ENCODE measurements around the gene DDHD1. TPM values are rescaled to one million over a fixed set of nuclear protein-coding genes. Genes with fewer than 3 reads are reported as not detected.

Gene DDHD1
- total RNA-seq, 1 experiment from 2014 or later: 10.6 TPM

DNA sequence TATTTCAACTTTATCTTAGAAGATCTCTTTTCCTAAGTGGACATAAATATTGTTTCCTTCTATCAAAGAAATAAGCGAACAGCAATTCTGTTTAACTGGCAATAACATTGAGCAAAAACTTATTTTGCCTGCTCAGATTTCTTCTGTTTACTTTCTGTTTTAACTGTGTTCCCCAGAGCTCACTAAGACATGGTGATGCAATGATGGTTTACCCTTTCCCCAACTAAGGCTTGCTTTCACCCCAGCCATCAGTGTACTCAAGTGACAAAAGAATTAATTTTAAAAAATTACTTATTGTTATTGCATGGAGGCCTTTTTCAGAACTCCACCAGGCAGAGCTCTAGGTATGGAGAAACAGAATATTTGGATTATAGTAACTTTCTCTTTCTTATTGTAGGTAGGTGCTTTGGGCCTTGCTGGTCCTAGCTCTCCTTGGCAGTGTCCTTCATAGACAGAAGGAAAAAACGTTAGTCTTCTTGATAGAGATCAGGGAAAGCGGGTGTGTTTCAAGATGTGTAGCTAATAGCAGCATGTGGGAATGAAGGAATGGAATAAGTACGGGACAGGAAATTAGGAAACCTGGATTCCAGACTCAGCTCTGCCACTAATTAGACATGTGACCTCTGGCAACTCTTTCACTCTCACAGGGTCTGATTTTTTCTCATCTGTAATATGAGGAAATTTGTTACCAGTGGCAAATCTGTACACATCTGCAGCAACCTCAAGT, 14.6 kb upstream of the DDHD1 start:
- H3K27ac ChIP-seq (ENCODE audit: low read length): no peak overlapping the region
- H3K4me3 ChIP-seq (ENCODE audit: low read length): no peak overlapping the region
- H3K9ac ChIP-seq (ENCODE audit: low read length): no peak overlapping the region
- ChIA-PET POLR2A (ENCODE audit: unreplicated experiment) (no interaction called here), CTCF (interaction anchor here (0.5 kb wide), 1 partner anchor 483 kb away, joined by 3 read pairs; no protein-coding TSS in a partner anchor)
- H3K79me2 ChIP-seq (ENCODE audit: low read length): no peaks in the 10 kb centered on the region
- ATAC-seq: peak; percentile 83
- no peaks in the 10 kb centered on the region for H3K9me3 ChIP-seq (ENCODE audit: low read length)
- no peaks in the 10 kb centered on the region; the same call in 1 of the 2 replicates for H3K4me1 ChIP-seq (ENCODE audit: insufficient read depth, low read length)
- H2AFZ ChIP-seq (ENCODE audit: low read length): no peak overlapping the region
- no peak overlapping the region for H3K4me2 ChIP-seq (ENCODE audit: low read length)
- no peak for DNase-seq
- H3K9me2 ChIP-seq (replicated peaks; ENCODE audit: low read length): no peaks in the 10 kb centered on the region
- no peaks in the 10 kb centered on the region for H3F3A ChIP-seq (ENCODE audit: low read length, unreplicated experiment)
- H4K20me1 ChIP-seq (ENCODE audit: low read length): no peaks in the 10 kb centered on the region
- no peaks in the 10 kb centered on the region for H3K36me3 ChIP-seq (ENCODE audit: low read depth, low read length)
- no TSS peak for BruUV-seq (replicated peaks)
- intact Hi-C loops (cut with micrococcal nuclease): no loop called here
- H3K27me3 ChIP-seq (ENCODE audit: low read length): no peaks in the 10 kb centered on the region
- TF ChIP-seq, protein P1, sequence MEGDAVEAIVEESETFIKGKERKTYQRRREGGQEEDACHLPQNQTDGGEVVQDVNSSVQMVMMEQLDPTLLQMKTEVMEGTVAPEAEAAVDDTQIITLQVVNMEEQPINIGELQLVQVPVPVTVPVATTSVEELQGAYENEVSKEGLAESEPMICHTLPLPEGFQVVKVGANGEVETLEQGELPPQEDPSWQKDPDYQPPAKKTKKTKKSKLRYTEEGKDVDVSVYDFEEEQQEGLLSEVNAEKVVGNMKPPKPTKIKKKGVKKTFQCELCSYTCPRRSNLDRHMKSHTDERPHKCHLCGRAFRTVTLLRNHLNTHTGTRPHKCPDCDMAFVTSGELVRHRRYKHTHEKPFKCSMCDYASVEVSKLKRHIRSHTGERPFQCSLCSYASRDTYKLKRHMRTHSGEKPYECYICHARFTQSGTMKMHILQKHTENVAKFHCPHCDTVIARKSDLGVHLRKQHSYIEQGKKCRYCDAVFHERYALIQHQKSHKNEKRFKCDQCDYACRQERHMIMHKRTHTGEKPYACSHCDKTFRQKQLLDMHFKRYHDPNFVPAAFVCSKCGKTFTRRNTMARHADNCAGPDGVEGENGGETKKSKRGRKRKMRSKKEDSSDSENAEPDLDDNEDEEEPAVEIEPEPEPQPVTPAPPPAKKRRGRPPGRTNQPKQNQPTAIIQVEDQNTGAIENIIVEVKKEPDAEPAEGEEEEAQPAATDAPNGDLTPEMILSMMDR (conservative IDR thresholded peaks at IDR 0.05; ENCODE audit: low read depth, low read length): no peak
- TF ChIP-seq EZH2 (IDR thresholded peaks at IDR 0.05; ENCODE audit: low read length, unreplicated experiment) (no peak), EZH2phosphoT487 (IDR thresholded peaks at IDR 0.05; ENCODE audit: borderline replicate concordance, low read length) (no peak)

GRCh38 chr14:53161758-53162435, 8.8 kb upstream of the DDHD1 start:
- no peak for ATAC-seq
- no peak for TF ChIP-seq EZH2 (IDR thresholded peaks at IDR 0.05; ENCODE audit: low read length, unreplicated experiment)
- TF ChIP-seq, protein P1 (conservative IDR thresholded peaks at IDR 0.05; ENCODE audit: low read depth, low read length): no peak
- no peak for TF ChIP-seq EZH2phosphoT487 (IDR thresholded peaks at IDR 0.05; ENCODE audit: borderline replicate concordance, low read length)
- no peaks in the 10 kb centered on the region for H3K36me3 ChIP-seq (ENCODE audit: low read depth, low read length)
- no peak overlapping the region for H3K4me2 ChIP-seq (ENCODE audit: low read length)
- POLR2A ChIA-PET (ENCODE audit: unreplicated experiment): no interaction called here
- no peaks in the 10 kb centered on the region for H3K79me2 ChIP-seq (ENCODE audit: low read length)
- H3K9me2 ChIP-seq (replicated peaks; ENCODE audit: low read length): no peaks in the 10 kb centered on the region
- intact Hi-C loops (cut with micrococcal nuclease): no loop called here
- no peaks in the 10 kb centered on the region for H4K20me1 ChIP-seq (ENCODE audit: low read length)
- no peak overlapping the region for H3K4me3 ChIP-seq (ENCODE audit: low read length)
- H3K27me3 ChIP-seq (ENCODE audit: low read length): no peaks in the 10 kb centered on the region
- no peaks in the 10 kb centered on the region for H3K4me1 ChIP-seq (ENCODE audit: insufficient read depth, low read length)
- no peak for DNase-seq
- H3K9me3 ChIP-seq (ENCODE audit: low read length): no peaks in the 10 kb centered on the region
- H3F3A ChIP-seq (ENCODE audit: low read length, unreplicated experiment): no peaks in the 10 kb centered on the region
- no peak overlapping the region for H3K27ac ChIP-seq (ENCODE audit: low read length)
- CTCF ChIA-PET: no interaction called here
- no peak overlapping the region for H2AFZ ChIP-seq (ENCODE audit: low read length)
- no peak overlapping the region for H3K9ac ChIP-seq (ENCODE audit: low read length)
- BruUV-seq (replicated peaks): no TSS peak
